CD4-positive, alpha-beta memory T cell (primary cell): ENCODE data around the gene UTS2R. TPM values are rescaled to one million over a fixed set of nuclear protein-coding genes. Genes with fewer than 3 reads are reported as not detected.

Experiments used
- CTCF ChIA-PET: fragments of 350-600 bp; sonication (Branson Sonifier 250); formaldehyde crosslinking; loops from one replicate; lab custom pipeline; 2021; ENCODE audit warnings: inconsistent platforms; ENCODE audit not compliant: partially characterized antibody; lab: Charles Lee
- POLR2A ChIA-PET: fragments of 350-600 bp; sonication (Branson Sonifier 250); formaldehyde crosslinking; loops from one replicate; lab custom pipeline; 2021; ENCODE audit not compliant: partially characterized antibody; lab: Charles Lee
- DNase-seq, 5 donors: peaks; one replicate each; pipeline versions ENCODE4 v3.0.0 to v3.0.0-alpha.2; 2020 to 2022; ENCODE audit warnings: mixed read lengths in 1 of 5
- H3K27ac ChIP-seq: one replicate; pipeline ENCODE4 v1.7.0; 2013; ENCODE audit warnings: low read depth, low read length
- H3K27me3 ChIP-seq: 2 replicates; pipeline ENCODE4 v1.7.0; 2013; ENCODE audit warnings: mild to moderate bottlenecking, low read length, moderate library complexity; ENCODE audit not compliant: insufficient read depth
- H3K36me3 ChIP-seq: 2 replicates; pipeline ENCODE4 v1.7.0; 2013; ENCODE audit warnings: mild to moderate bottlenecking, low read length, moderate library complexity; ENCODE audit not compliant: insufficient read depth
- H3K4me1 ChIP-seq: 2 replicates; pipeline ENCODE4 v1.7.0; 2013; ENCODE audit warnings: mild to moderate bottlenecking, low read length, moderate library complexity; ENCODE audit not compliant: insufficient read depth
- H3K4me3 ChIP-seq, 2 donors: one replicate each; pipeline ENCODE4 v1.7.0; 2013; ENCODE audit warnings: low read length in 2 of 2, mild to moderate bottlenecking in 1 of 2
- H3K9me3 ChIP-seq, 2 donors: one replicate each; pipeline ENCODE4 v1.7.0; 2013; ENCODE audit warnings: low read length in 2 of 2, control low read depth in 1 of 2; ENCODE audit not compliant: control insufficient read depth in 1 of 2
- H3K27ac Mint-ChIP-seq, 7 donors: one replicate each; pipeline ENCODE4 v1.8.0; 2020 to 2021; ENCODE audit warnings: mixed read lengths in 7 of 7, mild to moderate bottlenecking in 6 of 7, inconsistent platforms in 3 of 7, moderate library complexity in 3 of 7
- H3K27me3 Mint-ChIP-seq, 2 donors: one replicate each; pipeline ENCODE4 v1.8.0; 2020 to 2021; ENCODE audit warnings: mixed read lengths in 2 of 2
- H3K36me3 Mint-ChIP-seq, 2 donors: one replicate each; pipeline ENCODE4 v1.8.0; 2020 to 2021; ENCODE audit warnings: mixed read lengths in 2 of 2, inconsistent platforms in 1 of 2, mild to moderate bottlenecking in 1 of 2
- H3K4me1 Mint-ChIP-seq, 4 donors: one replicate each; pipeline ENCODE4 v1.8.0; 2020 to 2021; ENCODE audit warnings: mixed read lengths in 4 of 4, mild to moderate bottlenecking in 1 of 4
- H3K4me3 Mint-ChIP-seq, 8 donors: one replicate each; pipeline ENCODE4 v1.8.0; 2020 to 2021; ENCODE audit warnings: mixed read lengths in 8 of 8, mild to moderate bottlenecking in 7 of 8, moderate library complexity in 6 of 8, inconsistent platforms in 3 of 8
- H3K9me3 Mint-ChIP-seq, 8 donors: one replicate each; pipeline ENCODE4 v1.8.0; 2020 to 2021; ENCODE audit warnings: mixed read lengths in 8 of 8, mild to moderate bottlenecking in 5 of 8, inconsistent platforms in 3 of 8, moderate library complexity in 1 of 8
- intact Hi-C: fragments of 100-400 bp; cut with micrococcal nuclease; formaldehyde crosslinking; loops from one replicate; pipeline ENCODE4 v1.15.1; 2023
- polyA plus RNA-seq, 2 donors: library from polyadenylated mRNA; unstranded; fragments of 300-500 nt; fragmentation: Illumina TruSeq; gene quantifications; one replicate each; pipeline ENCODE4 v1.2.3, GENCODE V29; 2021
- total RNA-seq, 2 experiments: library from RNA; stranded (reverse); gene quantifications; one replicate each; pipeline ENCODE4 v1.2.3, GENCODE V29; 2021

Gene UTS2R
- total and polyA plus RNA-seq, 4 experiments from 2014 or later = not detected

DNA sequence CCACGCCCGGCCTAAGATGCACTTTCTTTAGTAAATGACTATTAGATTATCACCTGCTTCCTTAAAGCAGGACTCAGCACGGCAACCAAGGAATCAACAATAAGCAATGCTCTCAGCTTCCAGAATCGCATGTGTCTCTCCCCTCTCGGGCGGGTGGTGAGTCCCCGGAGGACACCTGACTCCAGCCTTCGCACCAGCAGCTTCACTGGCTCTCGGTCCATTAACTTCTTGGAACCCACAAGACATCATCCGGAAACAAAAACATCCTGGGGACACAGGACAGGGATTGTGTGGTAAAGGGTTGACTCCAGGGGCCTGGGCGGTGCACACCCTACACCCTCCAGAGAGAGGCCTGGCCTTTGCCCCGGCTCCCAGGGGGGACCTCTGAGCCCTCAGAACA is 22.7 kb downstream of the UTS2R start:
- H3K27me3 Mint-ChIP-seq = no peaks in the 10 kb centered on the region
- Histone ChIP-seq H3K4me3 (no peak overlapping the region), H3K27me3 (no peaks in the 10 kb centered on the region), H3K9me3 (no peaks in the 10 kb centered on the region), H3K36me3 (no peaks in the 10 kb centered on the region), H3K4me1 (no peaks in the 10 kb centered on the region), H3K27ac (no peak overlapping the region)
- ChIA-PET POLR2A (no interaction called here), CTCF (interaction anchor here (1.0 to 1.3 kb wide), 2 partner anchors 20 to 160 kb away, joined by 3 read pairs; no protein-coding TSS in a partner anchor)
- peaks cover 0 to 2% (median 0%) of the 10 kb centered on the region in 8 donors for H3K9me3 Mint-ChIP-seq
- no peak overlapping the region for H3K4me3 Mint-ChIP-seq
- no peak for DNase-seq
- peaks cover 0 to 6% (median 0%) of the 10 kb centered on the region in 4 donors for H3K4me1 Mint-ChIP-seq
- H3K36me3 Mint-ChIP-seq = peaks cover 12 to 18% of the 10 kb centered on the region in 2 donors
- intact Hi-C loops = no loop called here
- H3K27ac Mint-ChIP-seq = no peak overlapping the region

DNA sequence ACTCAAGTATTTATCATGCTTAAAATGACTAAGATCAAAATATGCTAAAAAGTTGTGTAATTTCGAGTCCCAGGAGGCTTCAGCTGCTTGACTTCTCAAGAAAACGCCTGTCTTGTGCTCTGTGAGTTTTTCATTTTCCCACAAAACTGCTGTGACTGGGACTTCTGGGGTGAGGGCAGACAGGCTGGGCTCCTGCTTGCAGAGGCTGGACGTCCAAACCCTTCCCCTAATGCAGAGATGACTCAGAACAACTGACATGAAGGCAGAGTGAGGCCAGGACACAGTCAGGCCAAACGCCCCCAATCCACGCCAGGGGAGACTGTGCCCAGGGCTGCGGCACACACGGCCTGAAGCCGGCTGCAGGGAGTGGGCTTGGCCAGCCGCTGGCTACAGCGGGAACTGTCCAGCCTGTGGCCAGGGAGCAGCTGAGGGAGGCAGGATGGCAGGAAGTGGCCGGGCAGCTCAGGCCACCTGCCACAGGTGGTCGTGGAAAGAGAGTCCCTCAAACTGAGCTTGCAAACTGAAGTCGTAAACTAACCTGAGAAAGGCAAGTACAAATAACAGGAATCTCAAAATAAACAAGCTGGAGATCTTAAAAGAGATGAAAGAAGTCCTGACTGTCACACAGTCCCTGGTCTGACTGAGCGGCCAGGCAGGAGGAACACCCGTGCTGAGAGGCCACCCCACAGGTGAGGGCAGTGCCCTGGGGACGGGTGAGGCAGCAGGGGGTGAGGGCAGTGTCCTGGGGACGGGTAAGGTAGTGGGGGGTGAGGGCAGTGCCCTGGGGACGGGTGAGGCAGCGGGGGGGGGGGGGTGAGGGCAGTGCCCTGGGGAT is 25.3 kb downstream of the UTS2R start:
- intact Hi-C loops = no loop called here
- no peaks in the 10 kb centered on the region for H3K27me3 ChIP-seq
- peaks cover 12% of the 10 kb centered on the region for H3K4me1 ChIP-seq
- Mint-ChIP-seq H3K27ac (no peak overlapping the region), H3K27me3 (no peaks in the 10 kb centered on the region), H3K36me3 (peaks cover 12 to 24% of the 10 kb centered on the region in 2 donors), H3K4me3 (no peak overlapping the region), H3K9me3 (peaks cover 0 to 2% (median 0%) of the 10 kb centered on the region in 8 donors), H3K4me1 (peaks cover 5 to 19% (median 13%) of the 10 kb centered on the region in 4 donors)
- H3K36me3 ChIP-seq = no peaks in the 10 kb centered on the region
- H3K9me3 ChIP-seq = no peaks in the 10 kb centered on the region
- H3K27ac ChIP-seq = no peak overlapping the region
- H3K4me3 ChIP-seq = no peak overlapping the region
- CTCF ChIA-PET = no interaction called here
- DNase-seq = no peak
- POLR2A ChIA-PET = no interaction called here

DNA sequence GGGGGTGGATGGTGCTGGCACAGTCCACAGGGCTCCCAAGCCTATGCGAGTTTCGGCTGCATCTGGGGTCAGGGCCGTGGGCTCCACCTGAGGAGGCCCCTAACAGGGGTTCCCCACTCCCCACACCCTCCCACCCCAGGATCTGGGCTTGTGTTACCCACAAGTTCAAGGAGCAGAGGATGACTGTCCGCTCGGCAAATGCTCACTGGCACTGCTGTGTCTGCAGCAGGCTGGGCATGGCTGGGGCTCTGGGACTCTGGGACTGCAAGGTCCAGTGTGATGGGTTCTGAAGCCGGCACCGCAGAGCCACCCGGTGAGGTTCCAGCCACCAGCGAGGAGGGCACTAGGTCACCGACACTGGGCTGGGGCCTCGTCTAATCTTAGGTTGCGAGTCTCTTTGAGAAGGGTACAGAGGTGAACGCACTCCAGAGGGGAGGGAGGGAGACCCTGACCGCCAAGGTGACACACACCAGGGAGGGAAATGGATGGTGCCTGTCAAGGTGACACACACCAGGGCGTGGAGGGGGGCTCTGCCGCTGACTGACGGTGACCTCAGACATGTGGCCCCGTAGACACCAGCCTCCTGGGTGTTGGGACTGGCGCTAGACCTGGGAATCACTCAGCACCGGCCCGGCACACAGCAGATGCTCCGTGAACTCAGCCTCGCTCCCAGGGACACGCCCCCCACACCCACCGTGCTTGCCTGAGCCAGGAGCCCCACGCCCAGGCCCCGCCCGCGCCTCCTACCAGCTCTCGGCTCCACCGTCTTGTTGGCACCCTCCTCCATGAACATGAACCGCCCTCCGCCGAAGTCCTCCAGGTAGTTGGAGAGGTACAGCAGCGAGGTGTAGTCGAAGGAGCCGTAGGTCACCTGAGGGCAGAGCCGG is 26.1 kb downstream of the UTS2R start:
- H3K4me3 Mint-ChIP-seq = no peak overlapping the region
- no peaks in the 10 kb centered on the region for H3K9me3 ChIP-seq
- peaks cover 14% of the 10 kb centered on the region for H3K4me1 ChIP-seq
- POLR2A ChIA-PET = no interaction called here
- H3K36me3 ChIP-seq = no peaks in the 10 kb centered on the region
- CTCF ChIA-PET = no interaction called here
- intact Hi-C loops = no loop called here
- H3K4me1 Mint-ChIP-seq = peaks cover 5 to 21% (median 14%) of the 10 kb centered on the region in 4 donors
- no peak for DNase-seq
- peaks cover 13 to 23% of the 10 kb centered on the region in 2 donors for H3K36me3 Mint-ChIP-seq
- H3K27ac Mint-ChIP-seq = no peak overlapping the region
- H3K4me3 ChIP-seq = no peak overlapping the region
- no peak overlapping the region for H3K27ac ChIP-seq
- H3K27me3 Mint-ChIP-seq = no peaks in the 10 kb centered on the region
- H3K9me3 Mint-ChIP-seq = peaks cover 0 to 2% (median 0%) of the 10 kb centered on the region in 8 donors
- H3K27me3 ChIP-seq = no peaks in the 10 kb centered on the region

DNA sequence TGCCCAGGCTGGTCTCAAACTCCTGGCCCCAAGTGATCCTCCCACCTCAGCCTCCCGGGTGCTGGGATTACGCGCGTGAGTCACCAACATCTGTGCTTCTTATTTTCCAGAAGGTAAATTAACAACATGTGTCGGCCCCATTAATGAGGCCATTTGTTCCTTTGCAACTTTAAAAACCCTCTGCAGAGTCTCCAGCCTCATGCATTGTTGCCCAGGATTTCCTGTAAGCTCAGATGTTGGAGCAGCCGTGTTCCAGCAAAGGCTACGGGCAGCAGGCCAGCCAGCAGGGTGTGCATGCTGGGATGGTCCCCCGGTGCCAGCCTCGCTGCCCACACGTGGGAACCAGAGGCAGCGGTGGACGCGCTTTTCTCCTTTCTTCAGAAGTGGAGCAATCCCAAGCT is 27.5 kb downstream of the UTS2R start:
- Histone ChIP-seq H3K4me3 (no peak overlapping the region), H3K27me3 (no peaks in the 10 kb centered on the region), H3K4me1 (peaks cover 14% of the 10 kb centered on the region), H3K9me3 (no peaks in the 10 kb centered on the region), H3K27ac (no peak overlapping the region), H3K36me3 (peaks cover 4% of the 10 kb centered on the region)
- Mint-ChIP-seq H3K4me1 (peaks cover 5 to 21% (median 14%) of the 10 kb centered on the region in 4 donors), H3K27me3 (no peaks in the 10 kb centered on the region), H3K36me3 (peaks cover 9 to 24% of the 10 kb centered on the region in 2 donors), H3K4me3 (no peak overlapping the region), H3K9me3 (peaks cover 0 to 2% (median 0%) of the 10 kb centered on the region in 8 donors), H3K27ac (no peak overlapping the region)
- intact Hi-C loops = no loop called here
- no peak for DNase-seq
- ChIA-PET POLR2A (interaction anchor here (0.6 kb wide), 1 partner anchor 21 kb away, joined by 3 read pairs; no protein-coding TSS in a partner anchor), CTCF (no interaction called here)

DNA sequence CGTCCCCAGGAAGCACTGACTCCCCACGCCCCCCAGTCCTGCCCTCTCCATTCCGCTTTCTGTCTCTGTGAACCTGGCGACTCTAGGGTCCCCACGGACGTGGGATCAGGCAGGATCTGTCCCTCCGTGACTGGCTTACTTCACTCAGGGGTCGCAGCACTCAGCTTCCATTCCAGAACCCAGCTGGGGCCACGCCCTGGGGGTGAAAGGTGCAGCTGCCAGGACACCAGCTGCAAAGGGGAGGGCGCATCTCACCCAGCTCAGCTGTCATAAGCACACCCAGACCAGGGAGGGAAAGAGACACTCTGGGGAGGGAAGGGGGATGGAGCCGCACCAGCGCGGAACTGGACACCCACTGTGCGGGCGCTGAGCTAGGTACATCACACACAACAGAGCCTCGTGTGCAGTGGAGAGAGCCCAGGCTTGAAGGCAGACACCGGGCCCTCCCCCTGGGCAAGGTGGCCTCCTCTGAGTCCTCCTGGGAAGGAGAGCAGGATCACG is 28.1 kb downstream of the UTS2R start:
- DNase-seq = no peak
- peak overlapping the region in 1 of 7 donors; percentile 67 for H3K27ac Mint-ChIP-seq
- H3K36me3 Mint-ChIP-seq = peaks cover 9 to 23% of the 10 kb centered on the region in 2 donors
- H3K27me3 ChIP-seq = no peaks in the 10 kb centered on the region
- H3K4me3 ChIP-seq = no peak overlapping the region
- ChIA-PET CTCF (no interaction called here), POLR2A (interaction anchor here (1.4 kb wide), 1 partner anchor 18 kb away, joined by 3 read pairs; no protein-coding TSS in a partner anchor)
- H3K9me3 ChIP-seq = no peaks in the 10 kb centered on the region
- no peaks in the 10 kb centered on the region for H3K27me3 Mint-ChIP-seq
- H3K27ac ChIP-seq = no peak overlapping the region
- intact Hi-C loops = no loop called here
- peaks cover 5 to 21% (median 14%) of the 10 kb centered on the region in 4 donors for H3K4me1 Mint-ChIP-seq
- H3K9me3 Mint-ChIP-seq = no peaks in the 10 kb centered on the region
- peaks cover 4% of the 10 kb centered on the region for H3K36me3 ChIP-seq
- H3K4me1 ChIP-seq = peaks cover 14% of the 10 kb centered on the region
- no peak overlapping the region for H3K4me3 Mint-ChIP-seq

DNA sequence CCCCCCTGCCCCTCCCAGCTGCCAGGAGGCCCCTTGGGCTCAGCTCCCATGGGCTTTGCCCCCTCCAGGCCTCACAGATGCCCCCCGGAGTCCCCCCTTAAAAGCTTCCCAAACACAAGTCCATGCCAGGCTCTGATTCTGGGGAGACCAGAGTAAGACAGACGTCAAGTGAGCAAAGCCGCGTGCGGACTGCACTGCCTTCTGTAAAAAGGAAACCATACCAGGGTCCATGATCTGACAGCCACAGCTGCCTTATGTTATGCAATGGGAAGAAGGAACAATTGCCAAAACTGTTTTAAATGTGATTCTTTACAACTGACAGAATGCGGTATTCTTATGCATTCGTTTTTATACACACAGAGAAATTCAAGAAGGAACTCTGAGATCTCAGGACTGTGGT is 28.6 kb downstream of the UTS2R start:
- ChIA-PET POLR2A (interaction anchor here (1.4 kb wide), 1 partner anchor 17 kb away, joined by 3 read pairs; no protein-coding TSS in a partner anchor), CTCF (no interaction called here)
- Histone ChIP-seq H3K4me1 (peaks cover 14% of the 10 kb centered on the region), H3K36me3 (peaks cover 4% of the 10 kb centered on the region), H3K9me3 (no peaks in the 10 kb centered on the region), H3K4me3 (no peak overlapping the region), H3K27ac (no peak overlapping the region), H3K27me3 (no peaks in the 10 kb centered on the region)
- no peak overlapping the region for H3K27ac Mint-ChIP-seq
- DNase-seq = no peak
- H3K4me3 Mint-ChIP-seq = no peak overlapping the region
- H3K9me3 Mint-ChIP-seq = no peaks in the 10 kb centered on the region
- peaks cover 5 to 21% (median 14%) of the 10 kb centered on the region in 4 donors for H3K4me1 Mint-ChIP-seq
- peaks cover 11 to 21% of the 10 kb centered on the region in 2 donors for H3K36me3 Mint-ChIP-seq
- intact Hi-C loops = no loop called here
- no peaks in the 10 kb centered on the region for H3K27me3 Mint-ChIP-seq
